IPS-20b (cell line): Measurements from ENCODE around the gene DPY19L1.
A peak's percentile ranks its signal among the peaks of the same experiment; 100 is the strongest.
"Not testable (repeated sequence)": the region's sequence is repeated elsewhere in the genome, so short reads cannot be mapped to it uniquely, and the experiment has no call there.

Source experiments
- H3K27ac ChIP-seq: one replicate; pipeline ENCODE4 v1.5.1; 2013; ENCODE audit warnings: low read length
- H3K27me3 ChIP-seq: 2 replicates; pipeline ENCODE4 v1.6.1; 2013; ENCODE audit warnings: mild to moderate bottlenecking, low read length, inconsistent platforms; ENCODE audit not compliant: insufficient read depth
- H3K36me3 ChIP-seq: 2 replicates; pipeline ENCODE4 v1.6.1; 2013; ENCODE audit warnings: low read depth, mild to moderate bottlenecking, inconsistent platforms, low read length, moderate library complexity; ENCODE audit not compliant: insufficient read depth
- H3K4me1 ChIP-seq: 2 replicates; pipeline ENCODE4 v1.6.1; 2013; ENCODE audit warnings: mild to moderate bottlenecking, control low read depth, inconsistent platforms, low read length, moderate library complexity; ENCODE audit not compliant: insufficient read depth
- H3K4me3 ChIP-seq: 2 replicates; pipeline ENCODE4 v1.5.1; 2013; ENCODE audit warnings: mild to moderate bottlenecking, low read length, inconsistent platforms
- H3K9ac ChIP-seq: 2 replicates; pipeline ENCODE4 v1.6.1; 2013; ENCODE audit warnings: low read depth, mild to moderate bottlenecking, inconsistent platforms, low read length, moderate library complexity
- H3K9me3 ChIP-seq: 2 replicates; pipeline ENCODE4 v1.6.1; 2013; ENCODE audit warnings: mild to moderate bottlenecking, low read depth, low read length, inconsistent platforms; ENCODE audit not compliant: insufficient read depth

DPY19L1 gene

GRCh38 chr7:35047912-35048305 lies 10.6 kb upstream of the DPY19L1 start:
- H3K36me3 ChIP-seq, H3K27ac ChIP-seq, H3K9me3 ChIP-seq, H3K4me1 ChIP-seq, H3K4me3 ChIP-seq, H3K9ac ChIP-seq, H3K27me3 ChIP-seq: not testable (repeated sequence)

- not testable (repeated sequence) for H3K4me3 ChIP-seq, H3K36me3 ChIP-seq, H3K9ac ChIP-seq, H3K27ac ChIP-seq, H3K4me1 ChIP-seq, H3K9me3 ChIP-seq, H3K27me3 ChIP-seq
Measured at GRCh38 chr7:35047263-35047911, 10.1 kb upstream of the DPY19L1 start.

DNA sequence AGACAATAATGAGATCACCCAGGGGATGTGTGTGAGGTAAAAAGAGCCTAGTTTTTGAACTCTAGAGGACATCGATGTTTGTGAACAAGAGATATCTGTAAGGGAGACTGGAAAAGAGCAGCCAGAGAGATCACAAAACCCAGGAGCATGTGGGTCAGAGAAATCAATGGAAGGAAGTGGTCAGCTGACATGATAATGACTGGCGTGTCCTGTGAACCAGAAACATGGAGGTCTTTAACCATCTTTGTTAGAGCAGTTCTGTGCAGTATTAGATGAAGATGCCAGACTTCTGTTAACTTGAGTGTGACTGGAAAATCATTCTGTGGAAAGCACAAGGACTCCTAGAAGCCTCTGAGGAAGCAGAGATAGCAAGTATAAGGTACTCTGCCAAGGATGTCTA lies 6.0 kb upstream of the DPY19L1 start:
- not testable (repeated sequence) for H3K27me3 ChIP-seq, H3K4me1 ChIP-seq, H3K9ac ChIP-seq, H3K9me3 ChIP-seq, H3K4me3 ChIP-seq, H3K27ac ChIP-seq, H3K36me3 ChIP-seq

- no peaks in the 10 kb centered on the region for H3K36me3 ChIP-seq
- no peaks in the 10 kb centered on the region for H3K9me3 ChIP-seq
- H3K4me3 ChIP-seq, result no peak overlapping the region
- peaks cover 6% of the 10 kb centered on the region; the same call in 1 of the 2 replicates for H3K4me1 ChIP-seq
- H3K27me3 ChIP-seq, result no peaks in the 10 kb centered on the region
- H3K27ac ChIP-seq, result no peak overlapping the region
- H3K9ac ChIP-seq, result no peak overlapping the region
Measured at GRCh38 chr7:35040906-35041305, 3.6 kb upstream of the DPY19L1 start.

DNA sequence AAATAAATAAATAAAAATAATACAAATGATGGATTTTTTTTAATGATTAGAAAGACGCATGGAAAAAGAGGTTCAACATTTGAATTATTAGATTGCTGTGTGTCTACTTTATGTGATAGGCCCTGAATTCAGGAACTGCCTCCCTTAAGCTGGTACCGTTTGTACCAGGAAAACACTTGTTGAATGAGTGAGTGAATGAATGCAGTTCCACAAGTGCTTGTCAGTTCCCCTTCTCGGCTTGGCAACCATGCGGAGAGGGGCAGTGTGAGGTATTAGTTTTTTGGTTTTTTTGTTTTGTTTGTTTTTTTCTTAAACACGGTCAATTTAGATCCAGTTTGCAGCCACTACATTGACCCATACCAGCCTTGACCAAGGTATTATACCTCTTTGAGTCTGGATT lies 2.1 kb upstream of the DPY19L1 start:
- Histone ChIP-seq H3K4me3 (no peak overlapping the region), H3K9ac (no peak overlapping the region), H3K4me1 (peaks cover 7% of the 10 kb centered on the region; the same call in 1 of the 2 replicates), H3K9me3 (no peaks in the 10 kb centered on the region), H3K36me3 (no peaks in the 10 kb centered on the region), H3K27ac (no peak overlapping the region), H3K27me3 (no peaks in the 10 kb centered on the region)

GRCh38 chr7:35038354-35038753 lies 1.1 kb upstream of the DPY19L1 start:
- peaks cover 7% of the 10 kb centered on the region; the same call in 1 of the 2 replicates for H3K4me1 ChIP-seq
- H3K9ac ChIP-seq, result peak overlapping the region; percentile 69; the same call in 1 of the 2 replicates
- H3K36me3 ChIP-seq, result no peaks in the 10 kb centered on the region
- peak overlapping the region; percentile 84 for H3K4me3 ChIP-seq
- H3K27me3 ChIP-seq, result no peaks in the 10 kb centered on the region
- no peak overlapping the region for H3K27ac ChIP-seq
- no peaks in the 10 kb centered on the region for H3K9me3 ChIP-seq

- no peaks in the 10 kb centered on the region for H3K27me3 ChIP-seq
- peak overlapping the region; percentile 84 for H3K4me3 ChIP-seq
- peaks cover 7% of the 10 kb centered on the region; the same call in 1 of the 2 replicates for H3K4me1 ChIP-seq
- H3K9ac ChIP-seq, result peak overlapping the region; percentile 69; the same call in 1 of the 2 replicates
- H3K9me3 ChIP-seq, result no peaks in the 10 kb centered on the region
- H3K36me3 ChIP-seq, result no peaks in the 10 kb centered on the region
- H3K27ac ChIP-seq, result no peak overlapping the region
Measured at GRCh38 chr7:35037526-35038341, 449 bp upstream of the DPY19L1 start.

DNA sequence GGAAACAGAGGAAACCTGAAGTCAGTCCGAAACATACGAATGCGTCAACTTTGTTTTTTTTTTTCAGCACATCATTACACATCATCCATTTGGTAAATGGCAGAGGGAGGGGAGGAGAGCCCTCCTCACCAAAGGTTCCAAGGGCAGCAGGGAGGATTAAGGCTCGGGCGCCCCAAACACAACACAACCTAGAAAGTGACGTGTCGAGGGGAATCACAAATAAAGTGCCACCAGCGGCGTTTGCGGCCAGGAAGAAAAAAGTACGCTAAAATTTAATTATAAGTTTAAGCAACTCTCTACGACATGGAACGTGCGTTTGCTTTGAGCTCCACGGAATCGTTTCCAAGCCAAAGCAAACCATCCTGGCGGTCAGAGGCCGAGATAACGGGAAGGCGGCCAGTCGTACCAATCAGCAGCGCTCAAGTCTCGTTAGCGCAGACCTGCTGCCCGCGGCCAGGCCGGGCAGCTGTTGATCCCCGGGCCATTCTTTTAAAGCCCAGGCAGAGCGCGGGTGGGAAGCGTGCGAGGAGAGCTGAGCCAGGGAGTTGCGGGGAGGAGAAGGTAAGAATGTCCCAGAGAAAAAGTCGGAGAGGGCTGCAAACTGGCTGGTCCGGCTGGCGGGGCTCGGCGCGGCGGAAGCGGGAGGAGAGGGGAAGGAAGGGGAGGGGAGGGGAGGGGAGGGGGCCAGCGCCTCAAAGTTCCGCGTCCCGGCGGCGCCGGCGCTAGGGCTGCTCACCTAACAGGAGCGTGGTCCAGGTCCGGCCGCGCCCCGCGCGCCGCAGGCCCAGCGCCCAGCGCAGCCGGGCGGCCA lies 719 bp downstream of the DPY19L1 start:
- Histone ChIP-seq H3K36me3 (no peaks in the 10 kb centered on the region), H3K27me3 (no peaks in the 10 kb centered on the region), H3K9ac (peak overlapping the region; percentile 79; the same call in 1 of the 2 replicates), H3K27ac (no peak overlapping the region), H3K9me3 (no peaks in the 10 kb centered on the region), H3K4me3 (peak overlapping the region; percentile 72), H3K4me1 (peaks cover 10% of the 10 kb centered on the region; the same call in 1 of the 2 replicates)

GRCh38 chr7:35035511-35035961 lies 1.7 kb downstream of the DPY19L1 start:
- Histone ChIP-seq H3K27me3 (no peaks in the 10 kb centered on the region), H3K4me1 (peaks cover 10% of the 10 kb centered on the region; the same call in 1 of the 2 replicates), H3K4me3 (peak overlapping the region; percentile 72), H3K36me3 (no peaks in the 10 kb centered on the region), H3K9me3 (no peaks in the 10 kb centered on the region), H3K9ac (peak overlapping the region; percentile 79; the same call in 1 of the 2 replicates), H3K27ac (no peak overlapping the region)

DNA sequence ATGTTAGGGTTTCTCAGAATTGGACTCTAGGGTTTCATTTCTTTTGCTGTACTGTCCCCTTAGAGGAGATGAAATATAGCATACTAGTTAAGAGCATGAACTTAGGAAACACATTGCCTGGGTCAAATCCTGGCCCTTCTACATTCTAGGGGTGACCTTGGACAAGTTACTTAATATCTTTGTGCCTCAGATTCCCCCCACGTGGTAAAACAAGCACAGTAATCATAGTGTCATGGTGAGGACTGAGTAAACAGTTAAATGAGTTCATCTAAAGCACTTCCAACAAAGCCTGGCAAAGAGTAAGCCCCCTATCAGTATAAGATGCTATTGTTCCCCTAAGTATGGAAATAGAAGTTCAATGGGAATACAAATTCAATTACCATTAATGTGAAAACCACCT lies 5.1 kb downstream of the DPY19L1 start:
- H3K4me1 ChIP-seq, result peaks cover 13% of the 10 kb centered on the region
- no peaks in the 10 kb centered on the region for H3K36me3 ChIP-seq
- H3K27ac ChIP-seq, result no peak overlapping the region
- no peaks in the 10 kb centered on the region for H3K9me3 ChIP-seq
- H3K9ac ChIP-seq, result no peak overlapping the region
- H3K27me3 ChIP-seq, result no peaks in the 10 kb centered on the region
- no peak overlapping the region for H3K4me3 ChIP-seq

GRCh38 chr7:35030848-35031247 lies 6.4 kb downstream of the DPY19L1 start:
- H3K4me3 ChIP-seq, result no peak overlapping the region
- H3K27me3 ChIP-seq, result no peaks in the 10 kb centered on the region
- no peak overlapping the region for H3K27ac ChIP-seq
- no peaks in the 10 kb centered on the region for H3K9me3 ChIP-seq
- H3K4me1 ChIP-seq, result peaks cover 18% of the 10 kb centered on the region
- H3K9ac ChIP-seq, result no peak overlapping the region
- H3K36me3 ChIP-seq, result no peaks in the 10 kb centered on the region
